ENCODE data around the gene TMEM184B. TPM values are rescaled to one million over a fixed set of nuclear protein-coding genes. Genes with fewer than 3 reads are reported as not detected.
A peak's percentile ranks its signal among the peaks of the same experiment; 100 is the strongest.

TMEM184B gene
- total RNA-seq, 1 donor from 2014 or later = 62.8 TPM

DNA sequence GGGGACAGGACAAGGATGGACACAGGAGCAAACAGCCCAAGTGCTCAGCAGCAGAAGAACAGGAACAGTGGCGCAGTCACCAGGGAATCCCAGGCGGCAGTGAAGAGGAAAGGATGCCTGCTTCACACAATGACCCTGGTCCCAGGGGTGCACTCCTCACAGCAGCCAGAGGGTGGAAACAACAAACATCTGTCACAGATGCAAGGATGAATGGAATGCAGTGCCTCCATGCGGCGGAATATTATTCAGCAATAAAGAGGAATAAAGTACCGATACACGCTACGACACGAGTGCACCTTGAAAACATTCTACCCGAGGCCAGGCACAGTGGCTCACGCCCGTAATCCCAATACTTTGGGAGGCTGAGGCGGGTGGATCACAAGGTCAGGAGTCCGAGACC lies 31.7 kb upstream of the TMEM184B start:
- Mint-ChIP-seq H3K9me3 (no peaks in the 10 kb centered on the region), H3K4me3 (no peak overlapping the region), H3K4me1 (peaks cover 29% of the 10 kb centered on the region), H3K36me3 (peaks cover 26% of the 10 kb centered on the region), H3K27ac (peak overlapping the region; percentile 34), H3K27me3 (ENCODE audit: low read depth) (no peaks in the 10 kb centered on the region)
- TF ChIP-seq, protein P1, sequence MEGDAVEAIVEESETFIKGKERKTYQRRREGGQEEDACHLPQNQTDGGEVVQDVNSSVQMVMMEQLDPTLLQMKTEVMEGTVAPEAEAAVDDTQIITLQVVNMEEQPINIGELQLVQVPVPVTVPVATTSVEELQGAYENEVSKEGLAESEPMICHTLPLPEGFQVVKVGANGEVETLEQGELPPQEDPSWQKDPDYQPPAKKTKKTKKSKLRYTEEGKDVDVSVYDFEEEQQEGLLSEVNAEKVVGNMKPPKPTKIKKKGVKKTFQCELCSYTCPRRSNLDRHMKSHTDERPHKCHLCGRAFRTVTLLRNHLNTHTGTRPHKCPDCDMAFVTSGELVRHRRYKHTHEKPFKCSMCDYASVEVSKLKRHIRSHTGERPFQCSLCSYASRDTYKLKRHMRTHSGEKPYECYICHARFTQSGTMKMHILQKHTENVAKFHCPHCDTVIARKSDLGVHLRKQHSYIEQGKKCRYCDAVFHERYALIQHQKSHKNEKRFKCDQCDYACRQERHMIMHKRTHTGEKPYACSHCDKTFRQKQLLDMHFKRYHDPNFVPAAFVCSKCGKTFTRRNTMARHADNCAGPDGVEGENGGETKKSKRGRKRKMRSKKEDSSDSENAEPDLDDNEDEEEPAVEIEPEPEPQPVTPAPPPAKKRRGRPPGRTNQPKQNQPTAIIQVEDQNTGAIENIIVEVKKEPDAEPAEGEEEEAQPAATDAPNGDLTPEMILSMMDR (IDR thresholded peaks at IDR 0.05; ENCODE audit: unreplicated experiment) = no peak
- DNase-seq (ENCODE audit: low spot score in 2 of 2, unreplicated experiment in 2 of 2) = no peak

DNA sequence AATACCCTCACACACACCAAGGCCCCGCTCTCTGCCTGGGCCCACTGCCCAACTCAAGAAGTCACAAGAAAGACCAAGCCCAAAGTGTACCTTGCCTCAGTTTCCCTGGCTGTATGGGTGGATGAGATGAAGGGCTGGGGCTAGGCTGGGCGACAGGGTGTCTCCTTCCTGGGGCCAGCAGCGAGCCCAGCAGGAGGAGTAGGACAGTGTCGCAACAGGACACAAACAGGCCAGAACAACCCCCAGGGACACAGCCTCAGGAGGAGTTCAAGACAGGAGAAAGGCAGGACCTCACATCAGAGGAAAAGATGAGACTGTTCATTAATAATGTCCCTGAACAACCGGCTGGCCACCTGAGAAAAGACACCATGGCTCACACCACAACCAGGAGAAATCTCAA lies 31.2 kb upstream of the TMEM184B start:
- peaks cover 28% of the 10 kb centered on the region for H3K36me3 Mint-ChIP-seq
- H3K4me3 Mint-ChIP-seq = no peak overlapping the region
- H3K4me1 Mint-ChIP-seq = peaks cover 31% of the 10 kb centered on the region
- DNase-seq (ENCODE audit: low spot score in 2 of 2, unreplicated experiment in 2 of 2) = no peak
- peak overlapping the region; percentile 18 for H3K27ac Mint-ChIP-seq
- H3K9me3 Mint-ChIP-seq = no peaks in the 10 kb centered on the region
- no peaks in the 10 kb centered on the region for H3K27me3 Mint-ChIP-seq (ENCODE audit: low read depth)
- TF ChIP-seq, protein P1 (IDR thresholded peaks at IDR 0.05; ENCODE audit: unreplicated experiment) = no peak

DNA sequence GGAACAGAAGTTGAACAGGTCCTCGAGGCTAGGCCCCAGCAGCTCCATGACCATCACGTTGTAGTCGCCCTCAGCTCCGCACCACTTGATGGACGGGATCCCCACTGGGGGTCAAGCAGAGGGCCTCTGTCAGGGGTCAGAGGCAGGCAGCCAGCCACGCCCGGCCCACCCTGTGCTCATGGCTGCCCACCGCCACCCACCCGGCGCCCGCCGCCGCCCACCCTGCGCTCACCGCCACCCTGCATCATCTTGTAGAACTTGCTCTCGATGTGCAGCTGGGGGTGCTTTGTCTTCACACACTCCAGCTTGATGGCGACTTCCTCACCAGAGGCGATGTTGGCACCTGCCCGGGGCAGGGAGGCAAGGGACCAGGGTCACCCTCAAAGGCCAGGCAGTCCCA lies 30.1 kb upstream of the TMEM184B start:
- Mint-ChIP-seq H3K27ac (no peak overlapping the region), H3K9me3 (no peaks in the 10 kb centered on the region), H3K27me3 (ENCODE audit: low read depth) (no peaks in the 10 kb centered on the region), H3K4me3 (no peak overlapping the region), H3K4me1 (peaks cover 36% of the 10 kb centered on the region), H3K36me3 (peaks cover 28% of the 10 kb centered on the region)
- TF ChIP-seq, protein P1 (IDR thresholded peaks at IDR 0.05; ENCODE audit: unreplicated experiment) = no peak
- DNase-seq (ENCODE audit: low spot score in 2 of 2, unreplicated experiment in 2 of 2) = no peak

DNA sequence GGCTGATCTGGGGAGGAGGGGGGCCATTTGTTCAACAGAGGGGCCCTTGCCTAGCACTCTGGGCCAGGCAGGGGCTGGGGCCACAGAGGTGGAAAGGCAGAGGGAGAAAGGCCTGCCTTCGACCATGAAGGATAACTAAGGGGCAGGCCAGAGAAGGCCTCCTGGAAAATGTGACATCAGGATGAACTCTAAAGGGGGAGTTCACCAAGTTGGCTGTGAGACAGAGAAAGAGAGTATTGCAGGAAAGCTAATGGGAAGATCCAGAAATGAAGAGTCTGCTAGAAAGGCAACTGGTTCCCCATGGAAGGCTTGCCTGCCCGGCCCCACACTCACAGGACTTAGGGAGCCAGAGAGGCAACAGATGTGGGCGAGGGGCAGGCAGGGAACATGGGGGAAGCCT lies 28.1 kb upstream of the TMEM184B start:
- TF ChIP-seq, protein P1 (IDR thresholded peaks at IDR 0.05; ENCODE audit: unreplicated experiment) = no peak
- Mint-ChIP-seq H3K4me3 (no peak overlapping the region), H3K4me1 (peaks cover 30% of the 10 kb centered on the region), H3K27me3 (ENCODE audit: low read depth) (no peaks in the 10 kb centered on the region), H3K27ac (peak overlapping the region; percentile 71), H3K36me3 (peaks cover 32% of the 10 kb centered on the region), H3K9me3 (no peaks in the 10 kb centered on the region)
- DNase-seq (ENCODE audit: low spot score in 2 of 2, unreplicated experiment in 2 of 2) = no peak

DNA sequence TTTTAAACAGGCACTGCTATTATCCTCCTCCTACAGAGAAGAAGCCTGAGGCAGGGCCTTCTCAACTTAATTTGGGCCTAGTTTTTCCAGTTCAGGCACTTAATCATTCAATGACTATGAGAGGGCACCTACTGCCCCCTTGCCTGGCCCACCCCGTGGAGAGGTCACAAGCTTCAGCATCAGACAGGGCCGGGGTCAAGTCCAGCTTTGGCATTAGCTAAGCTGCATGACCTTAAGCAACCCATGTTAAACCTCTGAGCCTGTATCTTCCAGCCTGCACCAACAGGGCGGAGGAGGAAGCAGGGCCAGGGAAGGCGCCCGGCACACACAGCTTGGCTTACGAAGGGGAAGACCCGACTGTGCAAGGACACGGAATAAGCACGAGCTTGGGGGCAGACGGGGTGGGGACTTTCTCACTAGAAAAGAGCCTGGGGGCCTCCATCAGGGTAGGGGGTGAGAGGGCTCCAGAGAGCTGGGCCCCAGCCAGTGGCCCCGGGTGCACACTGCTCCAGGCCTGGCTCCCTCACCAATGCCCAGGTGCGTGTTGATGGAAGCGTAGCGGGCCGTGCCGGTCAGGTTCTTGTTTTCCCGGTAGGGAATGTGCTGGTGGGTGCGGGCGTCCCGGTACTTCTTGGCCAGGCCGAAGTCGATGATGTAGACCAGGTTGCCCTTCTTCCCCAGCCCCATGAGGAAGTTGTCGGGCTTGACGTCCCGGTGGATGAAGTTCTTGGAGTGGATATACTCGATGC lies 27.6 kb upstream of the TMEM184B start:
- no peaks in the 10 kb centered on the region for H3K27me3 Mint-ChIP-seq (ENCODE audit: low read depth)
- H3K4me1 Mint-ChIP-seq = peaks cover 24% of the 10 kb centered on the region
- no peak overlapping the region for H3K4me3 Mint-ChIP-seq
- no peaks in the 10 kb centered on the region for H3K9me3 Mint-ChIP-seq
- DNase-seq (ENCODE audit: low spot score in 2 of 2, unreplicated experiment in 2 of 2) = no peak
- peak overlapping the region; percentile 71 for H3K27ac Mint-ChIP-seq
- peaks cover 32% of the 10 kb centered on the region for H3K36me3 Mint-ChIP-seq
- TF ChIP-seq, protein P1 (IDR thresholded peaks at IDR 0.05; ENCODE audit: unreplicated experiment) = no peak
